Type B pancreatic cell (in vitro differentiated cells): ENCODE data around the gene TMEM154. TPM values are rescaled to one million over a fixed set of nuclear protein-coding genes. Genes with fewer than 3 reads are reported as not detected.

Experiments used
- DNase-seq: peaks from one replicate; pipeline ENCODE4 v3.0.0; 2021; ENCODE audit warnings: mixed read lengths; ENCODE audit not compliant: unreplicated experiment; ENCODE audit errors: extremely low spot score
- H3K27ac Mint-ChIP-seq: 2 replicates; pipeline ENCODE4 v1.8.0; 2021; ENCODE audit warnings: mild to moderate bottlenecking, mixed read lengths
- H3K27me3 Mint-ChIP-seq: 2 replicates; pipeline ENCODE4 v1.8.0; 2021; ENCODE audit warnings: mixed read lengths
- H3K36me3 Mint-ChIP-seq: 2 replicates; pipeline ENCODE4 v1.8.0; 2021; ENCODE audit warnings: mixed read lengths
- H3K4me1 Mint-ChIP-seq: one replicate; pipeline ENCODE4 v1.8.0; 2021; ENCODE audit warnings: mixed read lengths; ENCODE audit not compliant: unreplicated experiment
- H3K4me3 Mint-ChIP-seq: 2 replicates; pipeline ENCODE4 v1.8.0; 2021; ENCODE audit warnings: mild to moderate bottlenecking, mixed read lengths
- H3K9me3 Mint-ChIP-seq: 2 replicates; pipeline ENCODE4 v1.8.0; 2021; ENCODE audit warnings: mixed read lengths
- total RNA-seq: library from RNA; stranded (reverse); gene quantifications from 2 replicates; pipeline ENCODE4 v1.2.1, GENCODE V29; 2021; ENCODE audit warnings: low replicate concordance
- TF ChIP-seq, protein P1 (sequence below): fragments of 200-600 bp; sonication (generic); conservative IDR thresholded peaks from 2 replicates; pipeline ENCODE4 v1.5.0; 2021; ENCODE audit warnings: antibody characterized with exemption, mild to moderate bottlenecking

TMEM154 gene
- total RNA-seq, 1 donor from 2014 or later: 11.1 TPM

DNA sequence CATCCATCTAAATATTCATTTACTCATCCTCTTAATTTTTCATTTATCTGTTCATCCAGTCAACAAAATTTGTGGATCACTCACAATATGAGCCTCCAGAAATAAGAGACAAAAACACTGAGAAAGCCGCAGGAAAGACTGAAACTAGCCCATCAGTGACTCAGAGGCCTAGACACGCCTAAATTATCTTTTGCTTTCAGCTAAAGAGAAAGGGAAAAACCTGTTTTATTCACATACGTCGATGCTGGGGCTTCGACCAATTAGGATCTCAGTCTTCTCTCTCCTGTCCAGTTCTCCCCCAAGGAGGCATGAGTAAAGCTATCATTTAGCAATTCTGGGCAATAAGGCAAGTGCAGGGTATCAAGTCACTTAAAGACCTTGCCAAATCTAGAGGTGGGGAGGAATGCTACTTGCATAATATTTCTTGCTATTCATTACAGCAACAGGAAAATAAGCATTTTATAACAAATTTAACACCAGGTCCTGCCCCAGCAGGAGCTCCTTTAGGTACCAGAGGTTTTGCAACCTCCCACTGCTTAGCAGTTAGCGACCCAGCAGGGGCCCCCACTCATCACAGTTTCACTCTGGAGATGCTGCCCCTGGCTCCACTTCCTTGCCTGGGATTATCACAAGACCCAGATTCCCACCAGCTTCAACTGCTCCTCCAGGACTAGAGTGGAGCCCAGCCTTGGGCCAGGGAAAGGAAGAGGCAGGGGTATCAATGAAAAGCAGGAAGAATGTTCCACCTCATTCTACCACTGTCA is 30.1 kb upstream of the TMEM154 start:
- Mint-ChIP-seq H3K9me3 (peaks cover 11% of the 10 kb centered on the region), H3K27ac (peak overlapping the region; percentile 100), H3K4me3 (peak overlapping the region; percentile 74), H3K36me3 (peaks cover 3% of the 10 kb centered on the region), H3K27me3 (peaks cover 2% of the 10 kb centered on the region), H3K4me1 (peaks cover 12% of the 10 kb centered on the region)
- DNase-seq: no peak
- TF ChIP-seq, protein P1, sequence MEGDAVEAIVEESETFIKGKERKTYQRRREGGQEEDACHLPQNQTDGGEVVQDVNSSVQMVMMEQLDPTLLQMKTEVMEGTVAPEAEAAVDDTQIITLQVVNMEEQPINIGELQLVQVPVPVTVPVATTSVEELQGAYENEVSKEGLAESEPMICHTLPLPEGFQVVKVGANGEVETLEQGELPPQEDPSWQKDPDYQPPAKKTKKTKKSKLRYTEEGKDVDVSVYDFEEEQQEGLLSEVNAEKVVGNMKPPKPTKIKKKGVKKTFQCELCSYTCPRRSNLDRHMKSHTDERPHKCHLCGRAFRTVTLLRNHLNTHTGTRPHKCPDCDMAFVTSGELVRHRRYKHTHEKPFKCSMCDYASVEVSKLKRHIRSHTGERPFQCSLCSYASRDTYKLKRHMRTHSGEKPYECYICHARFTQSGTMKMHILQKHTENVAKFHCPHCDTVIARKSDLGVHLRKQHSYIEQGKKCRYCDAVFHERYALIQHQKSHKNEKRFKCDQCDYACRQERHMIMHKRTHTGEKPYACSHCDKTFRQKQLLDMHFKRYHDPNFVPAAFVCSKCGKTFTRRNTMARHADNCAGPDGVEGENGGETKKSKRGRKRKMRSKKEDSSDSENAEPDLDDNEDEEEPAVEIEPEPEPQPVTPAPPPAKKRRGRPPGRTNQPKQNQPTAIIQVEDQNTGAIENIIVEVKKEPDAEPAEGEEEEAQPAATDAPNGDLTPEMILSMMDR: no peak

DNA sequence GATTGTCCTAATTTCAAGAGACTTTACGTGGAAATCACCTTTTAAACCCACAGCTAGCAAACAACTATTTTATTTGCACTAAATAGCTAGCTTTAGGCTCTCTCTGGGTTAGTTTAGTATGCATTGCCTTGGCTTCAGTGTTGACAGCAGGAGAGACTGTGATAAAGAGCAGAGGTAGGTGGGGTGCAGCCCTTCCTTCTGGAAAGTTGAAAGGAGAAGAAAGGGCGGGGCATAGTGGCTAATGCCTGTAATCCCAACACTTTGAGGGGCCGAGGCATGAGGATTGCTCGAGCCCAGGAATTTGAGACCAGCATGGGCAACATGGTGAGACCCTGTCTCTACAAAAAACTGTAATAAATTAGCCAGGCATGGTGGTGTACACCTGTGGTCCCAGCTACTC is 29.0 kb upstream of the TMEM154 start:
- DNase-seq: no peak
- peaks cover 5% of the 10 kb centered on the region for H3K9me3 Mint-ChIP-seq
- TF ChIP-seq, protein P1: no peak
- H3K27ac Mint-ChIP-seq: peak overlapping the region; percentile 100
- H3K4me3 Mint-ChIP-seq: peak overlapping the region; percentile 61
- peaks cover 12% of the 10 kb centered on the region for H3K4me1 Mint-ChIP-seq
- peaks cover 3% of the 10 kb centered on the region for H3K27me3 Mint-ChIP-seq
- peaks cover 5% of the 10 kb centered on the region for H3K36me3 Mint-ChIP-seq

- DNase-seq: no peak
- TF ChIP-seq, protein P1: no peak
- Mint-ChIP-seq H3K36me3 (peaks cover 5% of the 10 kb centered on the region), H3K4me1 (peaks cover 12% of the 10 kb centered on the region), H3K27ac (peak overlapping the region; percentile 100), H3K27me3 (peaks cover 3% of the 10 kb centered on the region), H3K9me3 (peaks cover 5% of the 10 kb centered on the region), H3K4me3 (peak overlapping the region; percentile 61)
These were observed 28.6 kb upstream of the TMEM154 start for GRCh38 chr4:152708361-152708760.

GRCh38 chr4:152707632-152708031 is 27.8 kb upstream of the TMEM154 start:
- TF ChIP-seq, protein P1: no peak
- Mint-ChIP-seq H3K27ac (peak overlapping the region; percentile 100), H3K4me1 (peaks cover 12% of the 10 kb centered on the region), H3K36me3 (peaks cover 5% of the 10 kb centered on the region), H3K27me3 (peaks cover 3% of the 10 kb centered on the region), H3K9me3 (peaks cover 5% of the 10 kb centered on the region), H3K4me3 (no peak overlapping the region)
- DNase-seq: no peak

GRCh38 chr4:152705903-152706302 is 26.1 kb upstream of the TMEM154 start:
- Mint-ChIP-seq H3K9me3 (peaks cover 5% of the 10 kb centered on the region), H3K27ac (peak overlapping the region; percentile 72), H3K36me3 (peaks cover 5% of the 10 kb centered on the region), H3K4me1 (peaks cover 12% of the 10 kb centered on the region), H3K27me3 (peaks cover 3% of the 10 kb centered on the region), H3K4me3 (no peak overlapping the region)
- TF ChIP-seq, protein P1: no peak
- no peak for DNase-seq
